Keratinocyte (primary cell): ENCODE measurements around the gene SLC7A1. TPM values are rescaled to one million over a fixed set of nuclear protein-coding genes. Genes with fewer than 3 reads are reported as not detected.

Experiments
- DNase-seq: peaks from one replicate; pipeline ENCODE4 v3.0.0-alpha.2; 2011; ENCODE audit warnings: low read depth, missing footprints, low spot score
- FAIRE-seq: peaks from 2 replicates; lab custom pipeline; 2011; peaks lifted over from hg19 to GRCh38; lab: Jason Lieb, UNC
- H2AFZ ChIP-seq: 2 replicates; pipeline ENCODE4 v1.6.0; 2012; ENCODE audit warnings: low read length, control low read depth, inconsistent platforms; ENCODE audit not compliant: control insufficient read depth
- H3K27ac ChIP-seq: 2 replicates; pipeline ENCODE4 v1.5.1; 2011; ENCODE audit warnings: low read length; ENCODE audit not compliant: control insufficient read depth, insufficient read depth
- H3K27me3 ChIP-seq: 3 replicates; pipeline ENCODE4 v1.6.0; 2011; ENCODE audit warnings: low read length; ENCODE audit not compliant: control insufficient read depth, insufficient read depth; ENCODE audit errors: extremely low read depth
- H3K36me3 ChIP-seq, 2 experiments: 2 replicates in 1 of 2; 3 replicates in 1 of 2; pipeline ENCODE4 v1.5.1; 2011; ENCODE audit warnings: low read length in 2 of 2, mild to moderate bottlenecking in 1 of 2; ENCODE audit not compliant: control insufficient read depth in 2 of 2, insufficient read depth in 2 of 2; ENCODE audit errors: extremely low read depth in 1 of 2
- H3K4me1 ChIP-seq: 3 replicates; pipeline ENCODE4 v1.5.1; 2011; ENCODE audit warnings: low read length; ENCODE audit not compliant: control insufficient read depth, insufficient read depth; ENCODE audit errors: extremely low read depth
- H3K4me2 ChIP-seq: 3 replicates; pipeline ENCODE4 v1.6.0; 2011; ENCODE audit warnings: low read depth, low read length; ENCODE audit not compliant: control insufficient read depth, insufficient read depth; ENCODE audit errors: extremely low read depth
- H3K4me3 ChIP-seq, 3 experiments: fragments of 200-600 bp in 1 of 3; sonication (generic) in 1 of 3; 2 replicates in 2 of 3; 3 replicates in 1 of 3; pipeline ENCODE4 v1.5.1; 2011 to 2016; ENCODE audit warnings: low read length in 3 of 3, mild to moderate bottlenecking in 3 of 3, control low read depth in 2 of 3, inconsistent platforms in 1 of 3, low read depth in 1 of 3, mixed read lengths in 1 of 3, mixed run types in 1 of 3, moderate library complexity in 1 of 3; ENCODE audit not compliant: control insufficient read depth in 2 of 3, insufficient read depth in 2 of 3; ENCODE audit errors: extremely low read depth in 1 of 3
- H3K79me2 ChIP-seq: 2 replicates; pipeline ENCODE4 v1.6.0; 2012; ENCODE audit warnings: low read length; ENCODE audit not compliant: control insufficient read depth, insufficient read depth
- H3K9ac ChIP-seq: 3 replicates; pipeline ENCODE4 v1.6.0; 2011; ENCODE audit warnings: low read length; ENCODE audit not compliant: control insufficient read depth, insufficient read depth; ENCODE audit errors: extremely low read depth
- H3K9me1 ChIP-seq: 3 replicates; pipeline ENCODE4 v1.6.0; 2011; ENCODE audit warnings: low read length; ENCODE audit not compliant: control insufficient read depth, insufficient read depth; ENCODE audit errors: extremely low read depth
- H3K9me3 ChIP-seq: 2 replicates; pipeline ENCODE4 v1.5.1; 2012; ENCODE audit warnings: low read depth, low read length; ENCODE audit not compliant: control insufficient read depth
- H4K20me1 ChIP-seq: 3 replicates; pipeline ENCODE4 v1.6.0; 2011; ENCODE audit warnings: low read length; ENCODE audit not compliant: control insufficient read depth, insufficient read depth; ENCODE audit errors: extremely low read depth
- CTCF ChIP-seq, 3 experiments: IDR thresholded peaks in 1 of 3; conservative IDR thresholded peaks in 1 of 3; optimal IDR thresholded peaks in 1 of 3; 2 replicates in 2 of 3; 3 replicates in 1 of 3; pipeline versions ENCODE3 to v1.5.1; 2011; ENCODE audit warnings: low read length in 3 of 3, mild to moderate bottlenecking in 3 of 3, moderate library complexity in 2 of 3, control low read depth in 1 of 3, inconsistent platforms in 1 of 3; ENCODE audit not compliant: insufficient read depth in 2 of 3; ENCODE audit errors: extremely low read depth in 1 of 3
- EZH2 ChIP-seq: IDR thresholded peaks from one replicate; pipeline ENCODE4 v1.6.1; 2012; ENCODE audit warnings: inconsistent platforms, mild to moderate bottlenecking, low read length, moderate library complexity
- dilution Hi-C: fragments of 300-500 bp; cut with MboI; formaldehyde crosslinking; loops from one replicate; pipeline ENCODE4 v1.7.0; 2020; ENCODE audit warnings: low sequenced_read_pairs; ENCODE audit not compliant: extremely low pct_ligation_motif_present
- polyA plus RNA-seq, 5 experiments: library from polyadenylated mRNA; depleted of rRNA in 3 of 5; stranded (reverse) in 3 of 5; stranded (forward) in 1 of 5; unstranded in 1 of 5; fragments of >200 nt; gene quantifications; 1 replicate in 1 of 5; 2 replicates in 3 of 5; 3 replicates in 1 of 5; pipeline versions ENCODE4 v1.2.1 to v1.2.3, GENCODE V29; 2011 to 2012; ENCODE audit warnings: missing spikeins in 2 of 5, low read depth in 1 of 5, low replicate concordance in 1 of 5

SLC7A1 gene
- polyA plus RNA-seq, 1 donor (not counting 4 experiments of a cell fraction or from before 2014, with no cell fraction given): 41.5 TPM

DNA sequence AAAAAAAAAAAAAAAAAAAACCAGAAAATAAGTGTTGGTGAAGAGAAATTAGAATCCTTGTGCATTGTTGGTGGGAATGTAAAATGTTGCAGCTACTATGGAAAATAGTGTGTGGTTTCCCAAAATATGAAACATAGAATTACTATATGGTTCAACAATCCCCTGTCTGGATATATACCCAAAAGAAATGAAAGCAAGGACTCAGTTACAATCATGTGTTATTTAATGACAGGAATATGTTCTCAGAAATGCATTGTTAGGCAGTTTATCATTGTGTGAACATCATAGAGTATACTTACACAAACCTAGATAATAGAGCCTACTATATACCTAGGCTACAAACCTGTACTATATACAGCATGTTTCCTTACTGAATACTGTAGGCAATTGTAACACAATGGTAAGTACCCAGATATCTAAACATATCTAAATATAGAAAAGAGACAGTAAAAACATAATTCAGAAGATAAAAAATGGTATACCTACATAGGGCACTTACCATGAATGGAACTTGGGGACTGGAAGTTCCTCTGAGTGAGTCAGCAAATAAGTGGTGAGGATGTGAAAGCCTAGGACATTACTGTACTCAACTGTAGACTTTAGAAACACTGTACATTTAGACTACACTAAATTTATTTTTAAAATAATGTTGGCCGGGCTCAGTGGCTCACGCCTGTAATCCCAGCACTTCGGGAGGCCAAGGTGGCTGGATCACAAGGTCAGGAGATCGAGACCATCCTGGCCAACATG is 25.7 kb upstream of the SLC7A1 start:
- H3K27me3 ChIP-seq: no peaks in the 10 kb centered on the region
- DNase-seq (peak; percentile 23), FAIRE-seq (peak; percentile 51)
- TF ChIP-seq CTCF (optimal IDR thresholded peaks at IDR 0.05 in 1 of 3, IDR thresholded peaks at IDR 0.05 in 1 of 3, conservative IDR thresholded peaks at IDR 0.05 in 1 of 3; ENCODE audit: extremely low read depth in 1 of 3, insufficient read depth in 2 of 3, low read length in 3 of 3) (no peak), EZH2 (no peak)
- H3K9me3 ChIP-seq: no peaks in the 10 kb centered on the region
- no peaks in the 10 kb centered on the region for H4K20me1 ChIP-seq
- no peak overlapping the region for H3K9ac ChIP-seq
- no peaks in the 10 kb centered on the region for H3K36me3 ChIP-seq
- no peak overlapping the region for H3K27ac ChIP-seq
- H2AFZ ChIP-seq: peak overlapping the region; percentile 19
- no peaks in the 10 kb centered on the region for H3K79me2 ChIP-seq
- H3K9me1 ChIP-seq: no peaks in the 10 kb centered on the region
- no peak overlapping the region for H3K4me3 ChIP-seq
- dilution Hi-C loops: no loop called here
- H3K4me1 ChIP-seq: peaks cover 19% of the 10 kb centered on the region
- no peak overlapping the region for H3K4me2 ChIP-seq

DNA sequence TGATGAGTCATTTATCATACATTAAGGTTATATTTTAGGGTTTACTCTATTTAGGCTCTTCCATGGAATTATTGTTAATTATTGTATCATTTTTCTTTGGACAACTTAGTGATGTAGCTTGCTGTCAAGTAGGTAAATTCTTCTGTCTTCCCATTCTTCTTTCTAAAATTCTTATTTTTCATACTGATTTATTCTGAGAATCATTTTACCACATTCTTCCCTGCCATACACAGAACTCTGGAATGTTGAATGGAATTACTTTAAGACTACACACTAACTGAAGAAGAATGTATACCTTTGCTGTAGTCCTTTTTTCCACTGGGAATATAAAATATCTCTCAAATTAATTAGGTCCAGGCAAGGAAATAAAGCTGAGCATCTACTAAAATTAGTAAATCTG is 24.5 kb upstream of the SLC7A1 start:
- no peaks in the 10 kb centered on the region for H3K9me3 ChIP-seq
- H3K9ac ChIP-seq: no peak overlapping the region
- peak overlapping the region; percentile 25 for H3K4me2 ChIP-seq
- dilution Hi-C loops: no loop called here
- DNase-seq (no peak), FAIRE-seq (no peak)
- H3K27me3 ChIP-seq: no peaks in the 10 kb centered on the region
- no peaks in the 10 kb centered on the region for H3K9me1 ChIP-seq
- H3K36me3 ChIP-seq: no peaks in the 10 kb centered on the region
- H3K79me2 ChIP-seq: no peaks in the 10 kb centered on the region
- H3K27ac ChIP-seq: no peak overlapping the region
- H3K4me1 ChIP-seq: peaks cover 19% of the 10 kb centered on the region
- no peaks in the 10 kb centered on the region for H4K20me1 ChIP-seq
- TF ChIP-seq CTCF (optimal IDR thresholded peaks at IDR 0.05 in 1 of 3, IDR thresholded peaks at IDR 0.05 in 1 of 3, conservative IDR thresholded peaks at IDR 0.05 in 1 of 3; ENCODE audit: extremely low read depth in 1 of 3, insufficient read depth in 2 of 3, low read length in 3 of 3): no peak
- no peak for TF ChIP-seq EZH2
- no peak overlapping the region for H2AFZ ChIP-seq
- peak overlapping the region in 1 of 3 experiments; percentile 13 for H3K4me3 ChIP-seq
